ENCODE results near the gene FATE1.
A peak's percentile ranks its signal among the peaks of the same experiment; 100 is the strongest.

FATE1 gene

DNA sequence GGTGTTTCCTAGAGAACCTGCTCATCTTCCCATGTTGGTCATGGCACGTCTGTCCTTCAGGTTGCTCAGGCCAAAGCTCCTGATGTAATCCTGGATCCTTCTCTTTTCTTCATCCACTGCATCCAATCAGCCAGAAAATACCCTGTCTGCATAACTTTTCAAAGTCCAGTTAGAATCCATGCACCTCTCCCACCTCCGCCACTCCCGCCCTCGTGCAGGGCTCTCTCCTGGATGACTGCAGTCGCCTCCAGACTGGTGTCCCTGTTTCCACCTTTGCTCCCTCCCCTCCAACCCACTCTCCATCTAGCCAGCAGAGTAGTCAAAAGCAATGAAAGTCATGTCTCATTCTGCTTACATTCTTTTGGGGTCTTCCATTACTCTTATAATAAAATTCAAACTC lies 34.7 kb downstream of the FATE1 start:
- Histone ChIP-seq H3K36me3 (replicated peaks) (no peaks in the 10 kb centered on the region), H3K27ac (no peak overlapping the region), H3K4me3 (ENCODE audit: low read depth, low read length) (no peak overlapping the region), H3K27me3 (replicated peaks) (no peaks in the 10 kb centered on the region)
- no peak for DNase-seq
- TF ChIP-seq, protein P1, sequence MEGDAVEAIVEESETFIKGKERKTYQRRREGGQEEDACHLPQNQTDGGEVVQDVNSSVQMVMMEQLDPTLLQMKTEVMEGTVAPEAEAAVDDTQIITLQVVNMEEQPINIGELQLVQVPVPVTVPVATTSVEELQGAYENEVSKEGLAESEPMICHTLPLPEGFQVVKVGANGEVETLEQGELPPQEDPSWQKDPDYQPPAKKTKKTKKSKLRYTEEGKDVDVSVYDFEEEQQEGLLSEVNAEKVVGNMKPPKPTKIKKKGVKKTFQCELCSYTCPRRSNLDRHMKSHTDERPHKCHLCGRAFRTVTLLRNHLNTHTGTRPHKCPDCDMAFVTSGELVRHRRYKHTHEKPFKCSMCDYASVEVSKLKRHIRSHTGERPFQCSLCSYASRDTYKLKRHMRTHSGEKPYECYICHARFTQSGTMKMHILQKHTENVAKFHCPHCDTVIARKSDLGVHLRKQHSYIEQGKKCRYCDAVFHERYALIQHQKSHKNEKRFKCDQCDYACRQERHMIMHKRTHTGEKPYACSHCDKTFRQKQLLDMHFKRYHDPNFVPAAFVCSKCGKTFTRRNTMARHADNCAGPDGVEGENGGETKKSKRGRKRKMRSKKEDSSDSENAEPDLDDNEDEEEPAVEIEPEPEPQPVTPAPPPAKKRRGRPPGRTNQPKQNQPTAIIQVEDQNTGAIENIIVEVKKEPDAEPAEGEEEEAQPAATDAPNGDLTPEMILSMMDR (IDR thresholded peaks at IDR 0.05; ENCODE audit: low read depth, low read length, missing control alignments): no peak
- in situ Hi-C loops (cut with HindIII; ENCODE audit: low pct_ligation_motif_present, low sequenced_read_pairs): no loop called here

DNA sequence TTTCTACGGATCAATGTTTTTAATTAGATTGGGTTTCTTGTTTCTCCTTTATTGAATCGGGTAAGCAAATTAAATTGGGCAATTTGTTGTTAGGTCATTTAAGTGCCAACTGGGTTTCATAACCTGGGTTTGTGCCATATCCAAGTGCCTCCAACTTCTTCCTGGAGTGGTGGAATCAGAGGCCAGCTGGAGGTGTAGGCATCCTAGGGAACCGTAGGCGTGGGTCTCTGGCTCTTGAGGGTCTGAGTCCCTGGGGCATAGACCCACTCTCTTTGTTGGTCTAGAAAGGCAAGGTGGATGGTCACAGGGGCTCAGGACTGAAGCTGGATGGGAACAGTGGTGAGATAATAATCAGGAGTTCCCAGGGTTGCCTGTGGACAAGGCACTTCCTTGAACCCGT lies 37.0 kb downstream of the FATE1 start:
- TF ChIP-seq, protein P1 (IDR thresholded peaks at IDR 0.05; ENCODE audit: low read depth, low read length, missing control alignments): no peak
- no peak overlapping the region for H3K27ac ChIP-seq
- no peaks in the 10 kb centered on the region for H3K27me3 ChIP-seq (replicated peaks)
- H3K36me3 ChIP-seq (replicated peaks): no peaks in the 10 kb centered on the region
- H3K4me3 ChIP-seq (ENCODE audit: low read depth, low read length): no peak overlapping the region
- no peak for DNase-seq
- in situ Hi-C loops (cut with HindIII; ENCODE audit: low pct_ligation_motif_present, low sequenced_read_pairs): no loop called here

DNA sequence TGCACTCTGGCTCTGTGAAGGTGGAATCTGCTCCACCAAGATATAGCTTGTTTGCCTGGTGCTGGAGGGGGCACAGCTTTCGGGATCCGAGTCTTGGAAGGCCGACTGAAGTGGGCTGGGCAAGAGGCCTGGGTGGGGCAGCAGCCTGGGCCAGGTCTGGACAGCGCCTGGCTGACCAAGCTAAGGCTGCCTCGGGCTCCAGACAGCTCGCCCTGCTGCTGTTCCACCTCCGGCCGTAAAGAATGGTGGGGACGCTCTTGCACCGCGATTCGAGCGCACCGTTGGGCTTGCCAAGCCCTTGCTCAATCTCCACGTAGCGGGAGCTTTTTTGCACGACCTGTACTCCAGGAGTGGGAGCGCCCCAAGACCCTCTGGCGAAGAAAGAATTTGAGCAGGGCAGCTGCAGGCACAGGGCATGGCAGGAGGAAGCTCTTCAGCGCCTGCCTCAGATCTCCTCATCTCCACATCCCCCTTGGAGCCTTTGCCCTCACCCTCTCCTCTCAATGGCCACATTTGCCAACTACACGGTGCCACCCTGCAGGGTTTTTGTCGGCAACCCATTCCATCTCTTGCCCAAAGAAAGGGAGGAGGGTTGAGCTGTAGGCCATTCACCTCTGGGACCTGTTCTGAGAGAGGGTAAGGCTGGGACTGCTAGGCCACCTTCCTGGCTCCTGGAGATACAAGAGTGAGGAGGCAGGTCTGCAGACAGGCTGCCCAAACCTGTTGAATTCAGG lies 37.6 kb downstream of the FATE1 start:
- in situ Hi-C loops (cut with HindIII; ENCODE audit: low pct_ligation_motif_present, low sequenced_read_pairs): no loop called here
- peak; percentile 40 for DNase-seq

DNA sequence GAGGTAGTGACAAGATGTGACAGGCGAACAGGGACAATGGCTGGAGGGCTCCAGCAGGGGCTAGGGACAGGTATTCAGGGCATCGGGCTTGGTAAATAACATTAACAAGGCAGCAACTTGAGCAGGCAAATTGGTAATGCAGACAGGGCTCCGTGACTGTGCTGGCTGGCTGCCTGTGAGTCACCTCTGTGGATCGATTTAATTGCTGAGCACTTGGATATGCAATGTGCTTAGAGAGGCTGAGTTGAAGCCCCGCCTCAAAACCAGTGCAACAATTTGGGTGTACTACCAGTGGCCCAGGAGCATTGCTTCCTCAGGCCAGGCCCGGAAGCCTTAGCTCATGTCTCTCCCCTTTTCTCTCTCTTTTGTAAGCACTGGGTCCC lies 38.2 kb downstream of the FATE1 start:
- no peak overlapping the region for H3K4me3 ChIP-seq (ENCODE audit: low read depth, low read length)
- in situ Hi-C loops (cut with HindIII; ENCODE audit: low pct_ligation_motif_present, low sequenced_read_pairs): no loop called here
- DNase-seq: peak; percentile 79
- H3K36me3 ChIP-seq (replicated peaks): no peaks in the 10 kb centered on the region
- TF ChIP-seq, protein P1 (IDR thresholded peaks at IDR 0.05; ENCODE audit: low read depth, low read length, missing control alignments): no peak
- no peak overlapping the region for H3K27ac ChIP-seq
- no peaks in the 10 kb centered on the region for H3K27me3 ChIP-seq (replicated peaks)

More for the DNA sequence above, 37.6 kb downstream of the FATE1 start:
- no peaks in the 10 kb centered on the region for H3K27me3 ChIP-seq (replicated peaks)
- no peak overlapping the region for H3K4me3 ChIP-seq (ENCODE audit: low read depth, low read length)
- H3K27ac ChIP-seq: no peak overlapping the region
- TF ChIP-seq, protein P1 (IDR thresholded peaks at IDR 0.05; ENCODE audit: low read depth, low read length, missing control alignments): peak; percentile 85
- no peaks in the 10 kb centered on the region for H3K36me3 ChIP-seq (replicated peaks)

DNA sequence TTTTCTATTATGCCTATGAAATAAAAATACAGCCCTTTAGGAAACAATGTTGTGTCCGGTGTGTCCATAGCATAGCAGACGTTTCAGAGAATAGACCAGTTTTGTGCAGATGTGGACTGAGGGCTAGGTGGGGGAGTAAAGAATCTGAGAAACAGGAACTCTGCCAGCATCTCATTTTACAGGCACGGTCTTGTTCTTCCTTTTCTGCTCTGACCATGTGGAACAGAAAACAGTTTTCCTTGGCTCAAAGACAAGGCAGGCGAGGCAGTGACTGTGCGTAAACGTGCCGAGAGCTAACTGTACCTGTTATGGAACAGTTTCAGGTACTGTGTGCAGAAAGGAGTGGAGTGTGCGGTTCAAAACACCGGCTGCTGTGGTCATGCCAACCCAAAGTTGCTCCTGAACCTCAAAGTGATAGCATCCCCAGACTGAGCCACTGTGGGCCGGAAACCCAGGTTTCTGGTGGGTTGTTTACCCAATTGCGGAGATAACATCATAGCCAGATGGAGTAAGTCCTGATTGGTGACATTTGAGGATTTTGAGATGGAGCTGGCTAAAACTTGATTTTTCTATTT lies 38.9 kb downstream of the FATE1 start:
- Histone ChIP-seq H3K36me3 (replicated peaks) (no peaks in the 10 kb centered on the region), H3K27me3 (replicated peaks) (no peaks in the 10 kb centered on the region), H3K4me3 (ENCODE audit: low read depth, low read length) (no peak overlapping the region), H3K27ac (no peak overlapping the region)
- TF ChIP-seq, protein P1 (IDR thresholded peaks at IDR 0.05; ENCODE audit: low read depth, low read length, missing control alignments): no peak
- in situ Hi-C loops (cut with HindIII; ENCODE audit: low pct_ligation_motif_present, low sequenced_read_pairs): no loop called here
- DNase-seq: peak; percentile 11

Data from brain microvascular endothelial cell (primary cell).